OCI-LY1 (cell line): ENCODE data around the gene SEC14L1.

ENCODE experiments used
- EZH2 ChIP-seq: fragments of 200-600 bp; sonication (generic), shearing (Covaris generic); IDR thresholded peaks from 2 replicates; pipeline ENCODE4 v1.8.0; 2017; ENCODE audit warnings: borderline replicate concordance, mixed run types, mild to moderate bottlenecking, antibody characterized with exemption, low read length, moderate library complexity, mixed read lengths
- TF ChIP-seq, protein P1 (sequence below): fragments of 200-600 bp; sonication (generic), shearing (Covaris generic); IDR thresholded peaks from 2 replicates; pipeline ENCODE4 v1.5.1; 2017; ENCODE audit warnings: mild to moderate bottlenecking, antibody characterized with exemption, low read length, moderate library complexity, mixed read lengths

DNA sequence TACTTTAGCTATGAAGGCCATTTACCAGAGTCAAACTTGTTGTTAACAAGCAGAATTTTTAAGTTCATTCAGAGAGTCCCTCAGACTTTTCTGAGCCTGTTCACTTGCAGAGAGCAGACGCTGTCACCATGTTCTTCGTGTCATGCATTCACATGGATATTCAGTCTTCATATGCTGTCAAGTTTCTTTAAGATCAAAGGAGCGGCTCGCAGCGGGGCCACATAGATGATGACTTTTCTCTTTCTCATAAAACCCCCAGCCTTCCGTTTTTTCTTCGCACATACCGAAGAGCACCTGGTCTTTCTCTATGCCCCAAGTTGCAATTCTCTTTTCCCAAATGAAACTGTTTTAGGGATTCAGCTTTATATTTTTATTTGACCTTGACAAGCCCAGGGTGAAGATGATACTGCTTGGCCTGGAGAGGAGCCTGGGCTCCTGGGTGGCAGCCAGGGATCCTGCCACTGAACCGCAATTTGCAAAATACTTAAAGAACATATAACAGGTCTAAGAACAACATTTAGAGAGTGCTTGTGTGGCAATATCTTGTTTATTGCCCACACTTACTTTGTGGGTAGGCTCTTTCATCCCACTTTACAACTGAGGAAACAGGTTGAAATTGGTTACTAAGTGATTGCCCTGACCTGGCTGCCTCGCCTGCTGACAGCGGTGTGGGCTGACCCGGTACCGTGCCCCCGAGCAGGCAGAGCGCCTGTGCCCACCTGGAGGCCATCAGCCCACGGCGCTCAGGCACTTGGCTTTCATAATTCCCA, 22.9 kb downstream of the SEC14L1 start:
- no peak for TF ChIP-seq EZH2
- TF ChIP-seq, protein P1, sequence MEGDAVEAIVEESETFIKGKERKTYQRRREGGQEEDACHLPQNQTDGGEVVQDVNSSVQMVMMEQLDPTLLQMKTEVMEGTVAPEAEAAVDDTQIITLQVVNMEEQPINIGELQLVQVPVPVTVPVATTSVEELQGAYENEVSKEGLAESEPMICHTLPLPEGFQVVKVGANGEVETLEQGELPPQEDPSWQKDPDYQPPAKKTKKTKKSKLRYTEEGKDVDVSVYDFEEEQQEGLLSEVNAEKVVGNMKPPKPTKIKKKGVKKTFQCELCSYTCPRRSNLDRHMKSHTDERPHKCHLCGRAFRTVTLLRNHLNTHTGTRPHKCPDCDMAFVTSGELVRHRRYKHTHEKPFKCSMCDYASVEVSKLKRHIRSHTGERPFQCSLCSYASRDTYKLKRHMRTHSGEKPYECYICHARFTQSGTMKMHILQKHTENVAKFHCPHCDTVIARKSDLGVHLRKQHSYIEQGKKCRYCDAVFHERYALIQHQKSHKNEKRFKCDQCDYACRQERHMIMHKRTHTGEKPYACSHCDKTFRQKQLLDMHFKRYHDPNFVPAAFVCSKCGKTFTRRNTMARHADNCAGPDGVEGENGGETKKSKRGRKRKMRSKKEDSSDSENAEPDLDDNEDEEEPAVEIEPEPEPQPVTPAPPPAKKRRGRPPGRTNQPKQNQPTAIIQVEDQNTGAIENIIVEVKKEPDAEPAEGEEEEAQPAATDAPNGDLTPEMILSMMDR = no peak
